Breast epithelium (tissue), 4 donors: ENCODE measurements around the gene HELT. TPM values are rescaled to one million over a fixed set of nuclear protein-coding genes. Genes with fewer than 3 reads are reported as not detected.
"Not testable (repeated sequence)": the region's sequence is repeated elsewhere in the genome, so short reads cannot be mapped to it uniquely, and the experiment has no call there.

Experiments used
- DNase-seq, 2 donors: peaks; one replicate each; pipeline ENCODE4 v3.0.0-alpha.2; 2019; ENCODE audit warnings: low spot score in 2 of 2
- H3K27ac ChIP-seq, 2 donors: fragments of 200-600 bp; sonication (generic) in 1 of 2; one replicate each; pipeline ENCODE4 v1.5.1; 2016 to 2019; ENCODE audit warnings: mild to moderate bottlenecking in 1 of 2
- H3K27me3 ChIP-seq, 2 donors: fragments of 200-600 bp; sonication (generic) in 1 of 2; one replicate each; pipeline versions ENCODE4 v1.5.1 to v1.6.0; 2017 to 2019; ENCODE audit warnings: control low read depth in 1 of 2, mild to moderate bottlenecking in 1 of 2
- H3K36me3 ChIP-seq: fragments of 200-600 bp; one replicate; pipeline ENCODE4 v1.5.1; 2019
- H3K4me1 ChIP-seq, 2 donors: fragments of 200-600 bp; sonication (generic); one replicate each; pipeline ENCODE4 v1.5.1; 2016 to 2019; ENCODE audit warnings: control low read depth in 1 of 2
- H3K4me3 ChIP-seq, 3 donors: fragments of 200-600 bp; sonication (generic); 1 replicate in 2 of 3; 2 replicates in 1 of 3; pipeline ENCODE4 v1.5.1; 2016 to 2019; ENCODE audit warnings: mild to moderate bottlenecking in 3 of 3, moderate library complexity in 2 of 3
- H3K9me3 ChIP-seq, 2 donors: fragments of 200-600 bp; sonication (generic) in 1 of 2; one replicate each; pipeline ENCODE4 v1.5.1; 2016 to 2019; ENCODE audit warnings: control low read depth in 1 of 2
- CTCF ChIP-seq, 3 donors: fragments of 450-650 bp; IDR thresholded peaks; one replicate each; pipeline ENCODE4 v1.5.1; 2016 to 2017; ENCODE audit warnings: antibody characterized with exemption in 3 of 3, mild to moderate bottlenecking in 3 of 3, moderate library complexity in 3 of 3
- POLR2A ChIP-seq: fragments of 450-650 bp; IDR thresholded peaks from one replicate; pipeline ENCODE4 v1.6.1; 2016; ENCODE audit warnings: antibody characterized with exemption, mild to moderate bottlenecking, moderate library complexity
- POLR2AphosphoS5 ChIP-seq, 3 donors: sonication (generic); formaldehyde crosslinking; IDR thresholded peaks; one replicate each; pipeline ENCODE4 v1.6.1; 2017; ENCODE audit warnings: antibody characterized with exemption in 3 of 3
- intact Hi-C: fragments of 100-400 bp; cut with DNase I; formaldehyde crosslinking; loops from one replicate; pipeline ENCODE4 v1.15.1; 2023; ENCODE audit warnings: low total_unique reads
- total RNA-seq, 3 donors: library from RNA; depleted of rRNA; stranded (reverse); fragments of >200 nt; gene quantifications; one replicate each; pipeline ENCODE4 v1.1.0, GENCODE V29; 2016

The HELT gene
- total RNA-seq, 3 donors from 2014 or later = not detected

GRCh38 chr4:185039508-185040273 lies 21.4 kb downstream of the HELT start:
- intact Hi-C loops = no loop called here
- no peak for TF ChIP-seq POLR2AphosphoS5 (IDR thresholded peaks at IDR 0.05)
- peak; percentile 35 to 67 (median 66) for TF ChIP-seq CTCF (IDR thresholded peaks at IDR 0.05)
- Histone ChIP-seq H3K4me3 (peak overlapping the region in 1 of 3 donors; percentile 24), H3K27me3 (no peaks in the 10 kb centered on the region), H3K27ac (no peak overlapping the region), H3K4me1 (no peaks in the 10 kb centered on the region), H3K9me3 (no peaks in the 10 kb centered on the region), H3K36me3 (no peaks in the 10 kb centered on the region)
- DNase-seq = no peak

GRCh38 chr4:185040523-185040922 lies 22.2 kb downstream of the HELT start:
- no peaks in the 10 kb centered on the region for H3K36me3 ChIP-seq
- H3K27ac ChIP-seq = no peak overlapping the region
- intact Hi-C loops = no loop called here
- no peaks in the 10 kb centered on the region for H3K9me3 ChIP-seq
- H3K27me3 ChIP-seq = no peaks in the 10 kb centered on the region
- H3K4me3 ChIP-seq = no peak overlapping the region
- DNase-seq = no peak
- TF ChIP-seq POLR2AphosphoS5 (IDR thresholded peaks at IDR 0.05) = no peak
- TF ChIP-seq POLR2A = no peak
- TF ChIP-seq CTCF (IDR thresholded peaks at IDR 0.05) = no peak
- no peaks in the 10 kb centered on the region for H3K4me1 ChIP-seq

GRCh38 chr4:185050286-185050685 lies 32.0 kb downstream of the HELT start:
- intact Hi-C loops, H3K4me3 ChIP-seq, H3K4me1 ChIP-seq, H3K27ac ChIP-seq, H3K27me3 ChIP-seq, H3K9me3 ChIP-seq, DNase-seq, H3K36me3 ChIP-seq: not testable (repeated sequence)

GRCh38 chr4:185051283-185051682 lies 33.0 kb downstream of the HELT start:
- intact Hi-C loops, H3K27ac ChIP-seq, H3K27me3 ChIP-seq, H3K9me3 ChIP-seq, DNase-seq, H3K4me3 ChIP-seq, H3K4me1 ChIP-seq, H3K36me3 ChIP-seq: not testable (repeated sequence)

GRCh38 chr4:185053746-185054145 lies 35.5 kb downstream of the HELT start:
- Histone ChIP-seq H3K36me3 (no peaks in the 10 kb centered on the region), H3K4me3 (no peak overlapping the region), H3K9me3 (no peaks in the 10 kb centered on the region), H3K4me1 (no peaks in the 10 kb centered on the region), H3K27ac (no peak overlapping the region), H3K27me3 (no peaks in the 10 kb centered on the region)
- TF ChIP-seq POLR2AphosphoS5 (IDR thresholded peaks at IDR 0.05) (no peak), POLR2A (no peak), CTCF (IDR thresholded peaks at IDR 0.05) (no peak)
- DNase-seq = no peak
- intact Hi-C loops = no loop called here

- no peaks in the 10 kb centered on the region for H3K27me3 ChIP-seq
- DNase-seq = no peak
- H3K27ac ChIP-seq = no peak overlapping the region
- H3K4me1 ChIP-seq = no peaks in the 10 kb centered on the region
- H3K9me3 ChIP-seq = no peaks in the 10 kb centered on the region
- TF ChIP-seq CTCF (IDR thresholded peaks at IDR 0.05) (no peak), POLR2A (no peak)
- no peaks in the 10 kb centered on the region for H3K36me3 ChIP-seq
- no peak overlapping the region for H3K4me3 ChIP-seq
- intact Hi-C loops = no loop called here
Observed at GRCh38 chr4:185054272-185054671, 36.0 kb downstream of the HELT start.
